HCT116 (cell line): Measurements from ENCODE around the gene ABL1. TPM values are rescaled to one million over a fixed set of nuclear protein-coding genes. Genes with fewer than 3 reads are reported as not detected.
"Not testable (repeated sequence)": the region's sequence is repeated elsewhere in the genome, so short reads cannot be mapped to it uniquely, and the experiment has no call there.

Experiments
- ATAC-seq: fragments of 200-7000 bp; cut with Tn5 transposase; 2 replicates; pipeline ENCODE4 v1.9.1; 2020; ENCODE audit warnings: mild to moderate bottlenecking, moderate library complexity
- BruUV-seq: library from RNA; stranded (reverse); fragments of 400-500 nt; replicated peaks from 2 replicates; lab custom pipeline; 2021; lab: Mats Ljungman, UMichigan
- CTCF ChIA-PET: fragments of 300-600 bp; sonication (Branson Sonifier 250); formaldehyde crosslinking; loops from one replicate; lab custom pipeline; 2021; ENCODE audit warnings: antibody characterized with exemption; lab: Charles Lee
- POLR2A ChIA-PET: fragments of 300-600, 350-600 bp; sonication (Branson Sonifier 250); formaldehyde crosslinking; loops from one replicate; lab custom pipeline; 2021; ENCODE audit warnings: antibody characterized with exemption; lab: Charles Lee
- RAD21 ChIA-PET, 2 experiments: fragments of 300-600 bp; sonication (Branson Sonifier 250); formaldehyde crosslinking; loops; one replicate each; lab custom pipeline; 2023; ENCODE audit warnings: low total read pairs in 2 of 2; ENCODE audit not compliant: uncharacterized antibody in 2 of 2, unreplicated experiment in 2 of 2, low non-redundant PET in 1 of 2; lab: Charles Lee
- DNase-seq: peaks from one replicate; pipeline ENCODE4 v3.0.0-alpha.2; 2010; ENCODE audit warnings: low read depth, low spot score
- H2AFZ ChIP-seq: fragments of 200-600 bp; shearing (Covaris generic), sonication (generic); 2 replicates; pipeline ENCODE4 v1.6.1; 2017; ENCODE audit warnings: low read depth, mixed run types, mixed read lengths, antibody characterized with exemption, low read length; ENCODE audit not compliant: poor library complexity, severe bottlenecking
- H3K27ac ChIP-seq: 2 replicates; pipeline ENCODE4 v1.5.1; 2012; ENCODE audit warnings: low read depth, low read length
- H3K27me3 ChIP-seq: fragments of 200-600 bp; sonication (generic); 2 replicates; pipeline ENCODE4 v1.6.1; 2016; ENCODE audit warnings: mixed run types, low read length, mixed read lengths; ENCODE audit not compliant: insufficient read depth
- H3K36me3 ChIP-seq, 2 experiments: fragments of 200-500 bp in 1 of 2; fragments of 200-600 bp in 1 of 2; sonication (Bioruptor generic) in 1 of 2; sonication (generic) in 1 of 2; 2 replicates each; pipeline versions ENCODE4 v1.5.1 to v1.6.1; 2014 to 2016; ENCODE audit warnings: low read length in 2 of 2, inconsistent platforms in 1 of 2, mixed read lengths in 1 of 2, mixed run types in 1 of 2; ENCODE audit not compliant: insufficient read depth in 2 of 2, control insufficient read depth in 1 of 2
- H3K4me1 ChIP-seq, 2 experiments: fragments of 200-600 bp in 1 of 2; sonication (generic) in 1 of 2; 2 replicates each; pipeline versions ENCODE4 v1.5.1 to v1.6.1; 2012 to 2017; ENCODE audit warnings: low read length in 2 of 2, inconsistent platforms in 1 of 2, mild to moderate bottlenecking in 1 of 2, mixed read lengths in 1 of 2, mixed run types in 1 of 2, moderate library complexity in 1 of 2; ENCODE audit not compliant: insufficient read depth in 2 of 2, control insufficient read depth in 1 of 2
- H3K4me2 ChIP-seq: fragments of 200-600 bp; sonication (generic); 2 replicates; pipeline ENCODE4 v1.6.1; 2017; ENCODE audit warnings: mixed run types, low read length, mixed read lengths
- H3K4me3 ChIP-seq, 2 experiments: fragments of 200-600 bp in 1 of 2; sonication (generic) in 1 of 2; replicated peaks in 1 of 2; 2 replicates each; pipeline ENCODE4 v1.5.1; 2011 to 2016; ENCODE audit warnings: low read length in 2 of 2, control low read depth in 1 of 2, low read depth in 1 of 2, mild to moderate bottlenecking in 1 of 2, mixed read lengths in 1 of 2, mixed run types in 1 of 2
- H3K79me2 ChIP-seq: fragments of 200-600 bp; sonication (generic); 2 replicates; pipeline ENCODE4 v1.6.1; 2017; ENCODE audit warnings: mild to moderate bottlenecking, mixed run types, low read length, moderate library complexity, mixed read lengths; ENCODE audit not compliant: insufficient read depth
- H3K9ac ChIP-seq: fragments of 200-600 bp; sonication (generic); 2 replicates; pipeline ENCODE4 v1.6.1; 2016; ENCODE audit warnings: low read length, mixed read lengths
- H3K9me2 ChIP-seq: fragments of 200-600 bp; sonication (generic), shearing (Covaris generic); 2 replicates; pipeline ENCODE4 v1.6.1; 2017; ENCODE audit warnings: mixed run types, mild to moderate bottlenecking, moderate library complexity; ENCODE audit not compliant: insufficient read depth
- H3K9me3 ChIP-seq, 2 experiments: fragments of 200-500 bp in 1 of 2; fragments of 200-600 bp in 1 of 2; sonication (Bioruptor generic) in 1 of 2; sonication (generic) in 1 of 2; 2 replicates each; pipeline ENCODE4 v1.6.1; 2014 to 2017; ENCODE audit warnings: low read length in 2 of 2, mixed read lengths in 2 of 2, inconsistent platforms in 1 of 2, low read depth in 1 of 2, mild to moderate bottlenecking in 1 of 2, mixed run types in 1 of 2, moderate library complexity in 1 of 2; ENCODE audit not compliant: control insufficient read depth in 1 of 2, insufficient read depth in 1 of 2
- H4K20me1 ChIP-seq: fragments of 200-600 bp; sonication (generic), shearing (Covaris generic); 2 replicates; pipeline ENCODE4 v1.6.1; 2017; ENCODE audit warnings: mixed run types, mild to moderate bottlenecking, moderate library complexity; ENCODE audit not compliant: insufficient read depth
- ATF3 ChIP-seq: IDR thresholded peaks from 2 replicates; pipeline ENCODE4 v1.6.1; 2012
- CBX3 ChIP-seq: IDR thresholded peaks from 2 replicates; pipeline ENCODE4 v1.6.1; 2012; ENCODE audit warnings: low read depth
- CEBPB ChIP-seq: IDR thresholded peaks from 2 replicates; pipeline ENCODE4 v1.6.1; 2012; ENCODE audit warnings: low read depth
- EGR1 ChIP-seq: IDR thresholded peaks from 2 replicates; pipeline ENCODE4 v1.6.1; 2012; ENCODE audit warnings: low read depth
- EZH2phosphoT487 ChIP-seq: fragments of 200-600 bp; IDR thresholded peaks from 2 replicates; pipeline ENCODE4 v1.6.1; 2018; ENCODE audit warnings: antibody characterized with exemption, borderline replicate concordance
- FOSL1 ChIP-seq: IDR thresholded peaks from 2 replicates; pipeline ENCODE4 v1.6.1; 2012; ENCODE audit warnings: low read depth
- JUND ChIP-seq: IDR thresholded peaks from 2 replicates; pipeline ENCODE4 v1.6.1; 2012
- POLR2A ChIP-seq: IDR thresholded peaks from 2 replicates; pipeline ENCODE4 v1.7.0; 2011; ENCODE audit warnings: borderline replicate concordance; ENCODE audit not compliant: insufficient read depth, insufficient read length; ENCODE audit errors: extremely low read depth
- POLR2AphosphoS5 ChIP-seq: IDR thresholded peaks from 2 replicates; pipeline ENCODE4 v1.6.1; 2011; ENCODE audit warnings: mild to moderate bottlenecking, low read depth, low read length, moderate library complexity
- REST ChIP-seq: IDR thresholded peaks from 2 replicates; pipeline ENCODE4 v1.6.1; 2012; ENCODE audit warnings: low read depth
- SIN3A ChIP-seq: IDR thresholded peaks from 2 replicates; pipeline ENCODE4 v1.6.1; 2012; ENCODE audit warnings: low read depth
- YY1 ChIP-seq: IDR thresholded peaks from 2 replicates; pipeline ENCODE4 v1.6.1; 2011; ENCODE audit warnings: low read length, low read depth, moderate library complexity, mild to moderate bottlenecking; ENCODE audit not compliant: insufficient replicate concordance; ENCODE audit errors: extremely low read depth
- ZBTB33 ChIP-seq: IDR thresholded peaks from 2 replicates; pipeline ENCODE4 v1.6.1; 2011; ENCODE audit warnings: mild to moderate bottlenecking, low read length, moderate library complexity; ENCODE audit not compliant: insufficient replicate concordance; ENCODE audit errors: extremely low read depth
- ZFX ChIP-seq: fragments of 450-650 bp; IDR thresholded peaks from 2 replicates; pipeline ENCODE4 v1.6.1; 2017
- ZNF274 ChIP-seq: fragments of 200-500 bp; sonication (Bioruptor generic); IDR thresholded peaks from 2 replicates; pipeline ENCODE4 v1.6.1; 2014; ENCODE audit warnings: mild to moderate bottlenecking, low read depth, low read length, inconsistent platforms
- intact Hi-C: fragments of 100-400 bp; cut with micrococcal nuclease; formaldehyde crosslinking; loops from 2 replicates; pipeline ENCODE4 v1.10.0; 2022
- total RNA-seq: library from RNA; stranded (reverse); gene quantifications from one replicate; pipeline ENCODE4 v1.2.1, GENCODE V29; 2021; ENCODE audit not compliant: unreplicated experiment

ABL1 gene
- total RNA-seq, 1 experiment from 2014 or later, result 54.7 TPM

DNA sequence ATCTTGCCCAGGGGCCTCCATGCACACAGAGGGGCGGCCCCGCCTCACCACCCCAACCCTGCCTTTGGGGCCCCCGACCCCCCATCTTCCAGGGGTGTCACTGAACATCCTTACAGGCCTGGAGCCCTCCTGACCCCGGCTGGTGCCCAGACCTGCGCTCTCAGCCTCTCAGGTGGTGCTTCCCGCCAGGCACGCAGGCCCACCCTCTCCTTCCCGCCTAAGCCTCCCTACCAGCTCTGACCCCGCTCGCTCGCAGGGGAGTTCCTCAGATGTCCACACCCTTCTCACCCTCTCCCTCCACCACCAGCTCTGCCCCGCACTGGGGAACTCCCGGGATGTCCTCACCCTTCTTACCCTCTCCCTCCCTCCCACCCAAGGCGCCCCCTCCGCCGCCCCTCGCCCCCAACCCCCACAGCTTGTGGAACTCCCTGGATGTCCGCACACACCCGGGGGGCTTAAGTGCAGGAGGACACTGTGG is 73.9 kb downstream of the ABL1 start:
- no peak overlapping the region for H3K27ac ChIP-seq
- DNase-seq (no peak), ATAC-seq (no peak)
- H3K9ac ChIP-seq, result no peak overlapping the region
- H3K4me2 ChIP-seq, result no peak overlapping the region
- BruUV-seq, result no TSS peak
- TF ChIP-seq POLR2A (no peak), SIN3A (no peak), YY1 (no peak), EGR1 (no peak), JUND (no peak), CBX3 (no peak), ZBTB33 (no peak), CEBPB (no peak), ZFX (no peak), POLR2AphosphoS5 (no peak), REST (no peak), ZNF274 (no peak), EZH2phosphoT487 (no peak), FOSL1 (no peak), ATF3 (no peak)
- intact Hi-C loops, result no loop called here
- H2AFZ ChIP-seq, result no peak overlapping the region
- H3K9me2 ChIP-seq, result no peaks in the 10 kb centered on the region
- H3K4me3 ChIP-seq, result no peak overlapping the region
- H4K20me1 ChIP-seq, result no peaks in the 10 kb centered on the region
- H3K9me3 ChIP-seq, result no peaks in the 10 kb centered on the region
- RAD21 ChIA-PET, result no interaction called here
- no peaks in the 10 kb centered on the region for H3K4me1 ChIP-seq
- no peaks in the 10 kb centered on the region for H3K27me3 ChIP-seq
- CTCF ChIA-PET, result no interaction called here
- H3K79me2 ChIP-seq, result no peaks in the 10 kb centered on the region
- H3K36me3 ChIP-seq, result no peaks in the 10 kb centered on the region
- POLR2A ChIA-PET, result no interaction called here

GRCh38 chr9:130910041-130910440 is 75.0 kb downstream of the ABL1 start:
- H2AFZ ChIP-seq, H3K9me3 ChIP-seq, H3K27ac ChIP-seq, H3K36me3 ChIP-seq, POLR2A ChIA-PET, H3K9ac ChIP-seq, H3K27me3 ChIP-seq, H4K20me1 ChIP-seq, intact Hi-C loops, ATAC-seq, DNase-seq, H3K4me1 ChIP-seq, H3K9me2 ChIP-seq, H3K79me2 ChIP-seq, RAD21 ChIA-PET, BruUV-seq, H3K4me2 ChIP-seq, H3K4me3 ChIP-seq, CTCF ChIA-PET: not testable (repeated sequence)
